Astrocyte of the cerebellum (primary cell): ENCODE measurements around the gene ABCB8.

Experiments used
- DNase-seq: peaks from one replicate; pipeline ENCODE4 v3.0.0-alpha.2; 2011; ENCODE audit warnings: low read depth
- H3K4me3 ChIP-seq: 2 replicates; pipeline ENCODE4 v1.5.1; 2011; ENCODE audit warnings: mild to moderate bottlenecking, low read depth, low read length, moderate library complexity
- in situ Hi-C: cut with HindIII; loops from 2 replicates; pipeline ENCODE4 v1.10.0; 2017; ENCODE audit warnings: low sequenced_read_pairs
- TF ChIP-seq, protein P1 (sequence below): IDR thresholded peaks from 2 replicates; pipeline ENCODE4 v1.5.1; 2012; ENCODE audit warnings: low read length, low read depth, moderate library complexity, mild to moderate bottlenecking; ENCODE audit errors: missing control alignments

The ABCB8 gene

DNA sequence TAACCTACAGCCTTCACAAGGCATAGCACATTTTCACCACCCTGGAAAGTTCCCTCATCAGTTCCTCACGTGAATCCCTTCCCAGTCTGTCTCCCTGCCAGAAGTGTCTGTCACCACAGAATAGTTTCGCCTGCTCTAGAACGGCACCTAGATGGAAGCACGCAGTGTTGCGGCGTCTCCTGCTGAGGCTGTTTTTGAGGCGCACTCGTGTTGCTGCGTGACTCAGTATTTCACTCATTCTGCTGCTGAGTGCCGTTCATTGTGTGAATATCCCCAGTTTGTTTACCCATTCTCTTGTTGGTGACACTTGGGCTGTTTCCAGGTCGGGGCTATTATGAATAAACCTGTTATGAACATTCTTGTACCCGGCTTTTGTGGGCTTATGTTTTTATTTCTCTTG lies 24.7 kb upstream of the ABCB8 start:
- no peak for DNase-seq
- in situ Hi-C loops: no loop called here

DNA sequence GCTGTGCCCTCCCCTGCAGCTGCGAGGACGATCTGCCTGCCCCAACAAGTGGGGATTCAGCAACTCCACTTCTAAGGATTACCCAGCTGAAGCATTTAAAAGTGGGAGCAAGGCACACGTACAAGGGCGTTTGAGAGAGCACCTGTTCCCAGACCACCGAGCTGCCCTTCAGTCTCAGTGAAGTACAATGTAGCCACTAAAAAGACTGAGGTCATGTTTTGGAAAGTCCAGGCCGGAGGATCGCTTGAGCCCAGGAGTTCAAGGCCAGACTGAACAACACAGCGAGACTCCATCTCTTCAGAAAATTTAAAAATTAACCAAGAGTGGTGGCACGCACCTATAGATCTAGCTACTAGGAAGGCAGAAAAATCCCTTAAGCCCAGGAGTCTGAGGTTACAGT lies 22.7 kb upstream of the ABCB8 start:
- TF ChIP-seq, protein P1, sequence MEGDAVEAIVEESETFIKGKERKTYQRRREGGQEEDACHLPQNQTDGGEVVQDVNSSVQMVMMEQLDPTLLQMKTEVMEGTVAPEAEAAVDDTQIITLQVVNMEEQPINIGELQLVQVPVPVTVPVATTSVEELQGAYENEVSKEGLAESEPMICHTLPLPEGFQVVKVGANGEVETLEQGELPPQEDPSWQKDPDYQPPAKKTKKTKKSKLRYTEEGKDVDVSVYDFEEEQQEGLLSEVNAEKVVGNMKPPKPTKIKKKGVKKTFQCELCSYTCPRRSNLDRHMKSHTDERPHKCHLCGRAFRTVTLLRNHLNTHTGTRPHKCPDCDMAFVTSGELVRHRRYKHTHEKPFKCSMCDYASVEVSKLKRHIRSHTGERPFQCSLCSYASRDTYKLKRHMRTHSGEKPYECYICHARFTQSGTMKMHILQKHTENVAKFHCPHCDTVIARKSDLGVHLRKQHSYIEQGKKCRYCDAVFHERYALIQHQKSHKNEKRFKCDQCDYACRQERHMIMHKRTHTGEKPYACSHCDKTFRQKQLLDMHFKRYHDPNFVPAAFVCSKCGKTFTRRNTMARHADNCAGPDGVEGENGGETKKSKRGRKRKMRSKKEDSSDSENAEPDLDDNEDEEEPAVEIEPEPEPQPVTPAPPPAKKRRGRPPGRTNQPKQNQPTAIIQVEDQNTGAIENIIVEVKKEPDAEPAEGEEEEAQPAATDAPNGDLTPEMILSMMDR: no peak
- H3K4me3 ChIP-seq: no peak overlapping the region
- DNase-seq: no peak
- in situ Hi-C loops: no loop called here

More for the DNA sequence above, 24.7 kb upstream of the ABCB8 start:
- H3K4me3 ChIP-seq: no peak overlapping the region
- TF ChIP-seq, protein P1: no peak

DNA sequence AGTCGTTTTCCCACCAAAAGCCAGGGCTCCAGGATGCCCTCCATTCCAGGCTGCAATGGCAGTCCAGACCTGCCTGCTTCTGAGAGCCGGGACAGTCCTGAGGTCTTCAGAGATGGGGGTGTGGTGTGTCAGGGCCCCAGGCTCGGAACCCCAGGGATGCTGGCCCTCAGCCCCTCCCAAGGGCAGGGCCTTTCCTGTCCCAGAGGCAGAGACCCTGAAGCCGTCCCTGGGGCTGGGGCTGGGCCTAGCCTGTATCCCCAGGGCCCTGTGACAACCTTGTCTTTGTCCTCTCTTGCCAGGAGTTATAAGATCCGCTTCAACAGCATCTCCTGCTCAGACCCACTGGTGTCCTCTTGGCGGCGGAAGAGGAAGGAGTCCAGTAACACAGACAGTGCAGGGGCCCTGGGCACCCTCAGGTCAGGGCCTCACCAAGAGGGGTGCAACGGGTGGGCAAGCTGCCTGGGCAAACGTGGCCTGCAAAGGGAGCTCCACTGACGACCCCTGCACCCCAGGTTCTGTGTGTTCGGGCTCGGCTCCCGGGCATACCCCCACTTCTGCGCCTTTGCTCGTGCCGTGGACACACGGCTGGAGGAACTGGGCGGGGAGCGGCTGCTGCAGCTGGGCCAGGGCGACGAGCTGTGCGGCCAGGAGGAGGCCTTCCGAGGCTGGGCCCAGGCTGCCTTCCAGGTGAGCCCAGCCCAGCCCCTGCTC lies 21.5 kb upstream of the ABCB8 start:
- TF ChIP-seq, protein P1: no peak
- H3K4me3 ChIP-seq: no peak overlapping the region
- no peak for DNase-seq
- in situ Hi-C loops: no loop called here

DNA sequence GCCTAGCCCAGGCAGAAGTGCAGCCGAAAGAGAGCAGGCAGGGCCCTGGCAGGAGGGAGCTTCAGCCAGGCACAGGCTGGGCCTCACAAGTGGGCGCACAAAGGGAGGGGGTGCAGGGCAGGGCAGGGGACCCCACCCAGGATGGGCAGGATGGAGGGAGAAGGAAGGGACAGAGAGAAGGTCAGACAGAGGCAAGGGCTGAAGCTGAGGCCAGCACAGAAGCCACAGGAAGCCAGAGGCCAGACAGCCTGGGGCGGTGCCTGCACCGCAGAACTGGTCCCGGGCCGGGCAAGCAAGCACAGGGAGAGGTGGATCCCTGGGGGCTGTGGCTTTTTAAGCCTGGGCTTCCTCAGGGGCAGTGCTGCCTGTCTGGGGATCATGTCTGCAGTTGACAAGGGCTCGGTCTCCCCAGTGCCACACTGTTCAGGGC lies 20.8 kb upstream of the ABCB8 start:
- in situ Hi-C loops: no loop called here
- no peak for DNase-seq
- TF ChIP-seq, protein P1: no peak
- H3K4me3 ChIP-seq: no peak overlapping the region

DNA sequence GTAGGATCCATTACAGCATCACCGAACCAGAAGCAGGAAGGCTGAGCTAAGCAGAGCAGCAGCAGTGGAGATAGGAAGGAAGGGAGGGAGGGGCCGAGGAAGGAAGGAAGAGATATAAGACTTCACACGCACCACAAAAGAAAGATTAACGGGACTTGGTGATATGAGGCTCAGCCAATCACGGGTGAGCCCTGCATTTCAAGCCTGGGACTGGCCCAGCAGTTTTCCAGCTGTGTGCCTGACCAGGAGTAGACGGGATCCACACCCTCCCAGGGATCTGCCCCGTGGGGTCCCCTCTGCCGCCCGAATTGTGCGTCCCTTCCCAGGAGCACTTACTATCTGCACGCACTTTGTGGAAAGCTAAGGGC lies 20.1 kb upstream of the ABCB8 start:
- H3K4me3 ChIP-seq: no peak overlapping the region
- TF ChIP-seq, protein P1: no peak
- in situ Hi-C loops: no loop called here
- no peak for DNase-seq

DNA sequence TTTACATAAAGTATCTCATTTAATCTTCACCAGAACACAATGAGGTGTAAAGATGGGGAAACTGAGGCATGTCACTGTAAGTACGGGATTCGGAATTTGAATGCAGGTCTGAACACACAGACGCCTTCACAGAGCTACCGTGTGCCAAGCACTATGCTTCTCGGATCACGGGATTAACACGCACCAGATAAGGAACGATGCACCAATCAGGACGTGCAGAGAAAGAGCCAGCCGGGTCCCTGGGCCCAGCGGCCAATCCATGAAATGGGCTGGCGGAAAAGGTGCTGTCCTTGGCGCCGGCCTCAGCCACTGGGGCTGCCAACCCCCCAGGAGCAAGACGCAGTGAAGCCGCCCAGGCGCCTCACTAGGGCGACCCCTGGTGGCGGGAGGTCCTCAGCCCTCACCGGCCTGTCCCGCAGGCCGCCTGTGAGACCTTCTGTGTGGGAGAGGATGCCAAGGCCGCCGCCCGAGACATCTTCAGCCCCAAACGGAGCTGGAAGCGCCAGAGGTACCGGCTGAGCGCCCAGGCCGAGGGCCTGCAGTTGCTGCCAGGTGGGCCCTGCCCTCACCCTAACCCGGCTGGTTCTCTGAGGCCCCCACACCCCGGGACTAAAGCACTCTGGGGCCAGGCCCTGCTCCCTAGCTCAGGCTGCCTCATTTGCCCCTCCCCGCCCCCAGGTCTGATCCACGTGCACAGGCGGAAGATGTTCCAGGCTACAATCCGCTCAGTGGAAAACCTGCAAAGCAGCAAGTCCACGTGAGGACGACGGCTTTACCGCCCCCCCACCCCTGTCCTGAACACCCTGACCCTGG lies 19.5 kb upstream of the ABCB8 start:
- DNase-seq: no peak
- TF ChIP-seq, protein P1: peak; percentile 56
- no peak overlapping the region for H3K4me3 ChIP-seq
- in situ Hi-C loops: no loop called here
